ENCODE results near the gene ADCY1. TPM values are rescaled to one million over a fixed set of nuclear protein-coding genes. Genes with fewer than 3 reads are reported as not detected.

Gene ADCY1
- total RNA-seq, 1 donor from 2014 or later = 5.5 TPM

GRCh38 chr7:45575501-45576248 is 1.5 kb downstream of the ADCY1 start:
- no peak for DNase-seq (ENCODE audit: low spot score)
- intact Hi-C loops (cut with DNase I) = no loop called here

GRCh38 chr7:45576249-45576929 is 2.2 kb downstream of the ADCY1 start:
- peak; percentile 13 for ATAC-seq

More at GRCh38 chr7:45575501-45576248, 1.5 kb downstream of the ADCY1 start:
- ATAC-seq = peak; percentile 49

GRCh38 chr7:45578022-45578421 is 3.9 kb downstream of the ADCY1 start:
- no peak for DNase-seq (ENCODE audit: low spot score)
- intact Hi-C loops (cut with DNase I) = no loop called here

More at GRCh38 chr7:45576249-45576929, 2.2 kb downstream of the ADCY1 start:
- DNase-seq (ENCODE audit: low spot score) = no peak
- intact Hi-C loops (cut with DNase I) = no loop called here

GRCh38 chr7:45578467-45578866 is 4.3 kb downstream of the ADCY1 start:
- ATAC-seq (no peak), DNase-seq (ENCODE audit: low spot score) (peak; percentile 8)
- intact Hi-C loops (cut with DNase I) = no loop called here

More at GRCh38 chr7:45578022-45578421, 3.9 kb downstream of the ADCY1 start:
- no peak for ATAC-seq

GRCh38 chr7:45579391-45579801 is 5.2 kb downstream of the ADCY1 start:
- ATAC-seq (no peak), DNase-seq (ENCODE audit: low spot score) (peak; percentile 42)
- intact Hi-C loops (cut with DNase I) = no loop called here

- DNase-seq (ENCODE audit: low spot score) = peak; percentile 50
Measured at GRCh38 chr7:45580053-45580872, 6.1 kb downstream of the ADCY1 start.

GRCh38 chr7:45581271-45581780 is 7.2 kb downstream of the ADCY1 start:
- peak; percentile 30 for DNase-seq (ENCODE audit: low spot score)
- intact Hi-C loops (cut with DNase I) = no loop called here
- no peak for ATAC-seq

More at GRCh38 chr7:45580053-45580872, 6.1 kb downstream of the ADCY1 start:
- no peak for ATAC-seq
- intact Hi-C loops (cut with DNase I) = no loop called here

- peak; percentile 35 for DNase-seq (ENCODE audit: low spot score)
- no peak for ATAC-seq
- intact Hi-C loops (cut with DNase I) = no loop called here
Measured at GRCh38 chr7:45582136-45582749, 8.1 kb downstream of the ADCY1 start.

GRCh38 chr7:45582868-45583277 is 8.7 kb downstream of the ADCY1 start:
- DNase-seq (ENCODE audit: low spot score) (no peak), ATAC-seq (peak; percentile 46)
- intact Hi-C loops (cut with DNase I) = no loop called here

- peak; percentile 62 for ATAC-seq
- DNase-seq (ENCODE audit: low spot score) = peak; percentile 25
- intact Hi-C loops (cut with DNase I) = no loop called here
Measured at GRCh38 chr7:45583296-45583695, 9.1 kb downstream of the ADCY1 start.

GRCh38 chr7:45584261-45585210 is 10.4 kb downstream of the ADCY1 start:
- no peak for ATAC-seq
- DNase-seq (ENCODE audit: low spot score) = peak; percentile 45
- intact Hi-C loops (cut with DNase I) = no loop called here

GRCh38 chr7:45585628-45586027 is 11.5 kb downstream of the ADCY1 start:
- ATAC-seq = no peak
- intact Hi-C loops (cut with DNase I) = no loop called here
- DNase-seq (ENCODE audit: low spot score) = peak; percentile 25

- intact Hi-C loops (cut with DNase I) = no loop called here
- DNase-seq (ENCODE audit: low spot score) (peak; percentile 38), ATAC-seq (no peak)
Measured at GRCh38 chr7:45586542-45587520, 12.7 kb downstream of the ADCY1 start.

- intact Hi-C loops (cut with DNase I) = no loop called here
- ATAC-seq = no peak
- peak; percentile 13 for DNase-seq (ENCODE audit: low spot score)
Measured at GRCh38 chr7:45588466-45588865, 14.3 kb downstream of the ADCY1 start.

GRCh38 chr7:45589061-45589460 is 14.9 kb downstream of the ADCY1 start:
- ATAC-seq (no peak), DNase-seq (ENCODE audit: low spot score) (peak; percentile 42)
- intact Hi-C loops (cut with DNase I) = no loop called here

GRCh38 chr7:45589915-45590678 is 15.9 kb downstream of the ADCY1 start:
- DNase-seq (ENCODE audit: low spot score) (peak; percentile 30), ATAC-seq (no peak)
- intact Hi-C loops (cut with DNase I) = no loop called here
